Esophagus squamous epithelium (tissue), 4 donors: ENCODE measurements around the gene HMGXB3.

Experiments
- CTCF ChIP-seq, 6 experiments: fragments of 450-650 bp in 4 of 6; fragments of 200-600 bp in 2 of 6; sonication (generic) in 2 of 6; IDR thresholded peaks; one replicate each; pipeline ENCODE4 v1.5.1; 2016 to 2019; ENCODE audit warnings: antibody characterized with exemption in 6 of 6, mild to moderate bottlenecking in 4 of 6, moderate library complexity in 4 of 6
- POLR2A ChIP-seq, 4 donors: fragments of 450-650 bp; IDR thresholded peaks; one replicate each; pipeline ENCODE4 v1.6.1; 2017; ENCODE audit warnings: antibody characterized with exemption in 4 of 4, mild to moderate bottlenecking in 4 of 4, moderate library complexity in 3 of 4

DNA sequence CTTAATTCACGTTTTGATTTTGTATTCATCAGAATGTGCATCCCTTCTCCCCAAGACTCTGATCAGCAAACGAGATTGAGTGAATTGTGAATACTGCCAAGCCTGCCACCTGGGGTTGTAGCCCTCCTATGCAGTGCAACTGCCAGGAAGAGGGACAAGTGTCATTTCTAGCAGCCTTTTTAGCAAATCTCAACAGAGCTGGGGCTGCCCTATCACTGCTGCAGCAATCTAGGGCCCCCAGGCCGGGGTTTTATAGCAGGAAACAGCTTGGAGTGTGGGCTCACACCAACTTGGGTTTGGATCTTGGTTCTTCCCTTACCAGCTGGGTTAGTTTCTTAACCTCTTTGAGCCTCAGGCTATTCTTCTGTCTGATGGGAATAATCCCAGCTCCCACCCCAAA lies 81.8 kb downstream of the HMGXB3 start:
- TF ChIP-seq CTCF (IDR thresholded peaks at IDR 0.05) (no peak), POLR2A (IDR thresholded peaks at IDR 0.05) (no peak)
